Cardiac fibroblast (primary cell): ENCODE measurements around the gene MON1B.
A peak's percentile ranks its signal among the peaks of the same experiment; 100 is the strongest.
"Not testable (repeated sequence)": the region's sequence is repeated elsewhere in the genome, so short reads cannot be mapped to it uniquely, and the experiment has no call there.

Experiments
- DNase-seq, 2 donors: peaks; one replicate each; pipeline versions ENCODE4 v3.0.0 to v3.0.0-alpha.2; 2010; ENCODE audit warnings: low read depth in 2 of 2
- H3K4me3 ChIP-seq, 2 donors: replicated peaks in 1 of 2; 1 replicate in 1 of 2; 2 replicates in 1 of 2; pipeline ENCODE4 v1.5.1; 2011; ENCODE audit warnings: low read depth in 2 of 2, low read length in 2 of 2, mild to moderate bottlenecking in 2 of 2, moderate library complexity in 1 of 2
- TF ChIP-seq, protein P1 (sequence below): IDR thresholded peaks from one replicate; pipeline ENCODE4 v1.5.1; 2011; ENCODE audit warnings: low read depth, mild to moderate bottlenecking, low read length, inconsistent platforms

MON1B gene

DNA sequence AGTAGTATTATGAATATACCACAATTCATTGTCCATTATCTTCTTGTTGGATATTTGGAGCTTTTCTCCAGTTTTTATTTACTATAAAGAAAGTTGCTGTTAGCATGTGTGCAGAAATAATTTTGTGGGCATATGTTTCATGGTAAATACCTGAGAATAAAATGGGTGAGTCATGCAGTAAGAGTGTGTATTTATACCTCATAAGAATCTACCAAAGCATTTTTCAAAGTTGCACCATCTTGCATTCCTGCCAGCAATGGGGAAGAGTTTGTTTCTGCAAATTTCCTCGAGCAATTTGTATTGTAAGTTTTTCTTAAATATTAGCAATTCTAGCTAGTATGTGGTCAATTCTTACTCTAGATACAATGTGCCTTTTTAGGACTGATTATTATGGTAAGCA lies 7.9 kb upstream of the MON1B start:
- TF ChIP-seq, protein P1, sequence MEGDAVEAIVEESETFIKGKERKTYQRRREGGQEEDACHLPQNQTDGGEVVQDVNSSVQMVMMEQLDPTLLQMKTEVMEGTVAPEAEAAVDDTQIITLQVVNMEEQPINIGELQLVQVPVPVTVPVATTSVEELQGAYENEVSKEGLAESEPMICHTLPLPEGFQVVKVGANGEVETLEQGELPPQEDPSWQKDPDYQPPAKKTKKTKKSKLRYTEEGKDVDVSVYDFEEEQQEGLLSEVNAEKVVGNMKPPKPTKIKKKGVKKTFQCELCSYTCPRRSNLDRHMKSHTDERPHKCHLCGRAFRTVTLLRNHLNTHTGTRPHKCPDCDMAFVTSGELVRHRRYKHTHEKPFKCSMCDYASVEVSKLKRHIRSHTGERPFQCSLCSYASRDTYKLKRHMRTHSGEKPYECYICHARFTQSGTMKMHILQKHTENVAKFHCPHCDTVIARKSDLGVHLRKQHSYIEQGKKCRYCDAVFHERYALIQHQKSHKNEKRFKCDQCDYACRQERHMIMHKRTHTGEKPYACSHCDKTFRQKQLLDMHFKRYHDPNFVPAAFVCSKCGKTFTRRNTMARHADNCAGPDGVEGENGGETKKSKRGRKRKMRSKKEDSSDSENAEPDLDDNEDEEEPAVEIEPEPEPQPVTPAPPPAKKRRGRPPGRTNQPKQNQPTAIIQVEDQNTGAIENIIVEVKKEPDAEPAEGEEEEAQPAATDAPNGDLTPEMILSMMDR, result no peak
- DNase-seq, result peak in 1 of 2 donors; percentile 17
- no peak overlapping the region for H3K4me3 ChIP-seq

DNA sequence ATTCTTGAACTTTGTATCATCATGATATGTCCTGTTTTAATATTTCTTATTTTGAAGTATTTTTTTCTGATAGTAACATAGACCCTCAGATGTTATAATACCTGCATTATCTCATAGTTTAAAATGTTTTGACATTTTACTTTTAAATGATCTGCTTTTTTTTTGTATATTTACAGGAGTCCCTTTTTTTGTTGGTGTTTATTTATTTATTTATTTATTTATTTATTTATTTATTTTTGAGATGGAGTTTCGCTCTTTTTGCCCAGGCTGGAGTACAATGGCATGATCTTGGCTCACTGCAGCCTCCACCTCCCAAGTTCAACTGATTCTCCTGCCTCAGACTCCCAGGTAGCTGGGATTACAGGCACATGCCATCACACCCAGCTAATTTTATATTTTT lies 4.7 kb upstream of the MON1B start:
- H3K4me3 ChIP-seq, DNase-seq: not testable (repeated sequence)

DNA sequence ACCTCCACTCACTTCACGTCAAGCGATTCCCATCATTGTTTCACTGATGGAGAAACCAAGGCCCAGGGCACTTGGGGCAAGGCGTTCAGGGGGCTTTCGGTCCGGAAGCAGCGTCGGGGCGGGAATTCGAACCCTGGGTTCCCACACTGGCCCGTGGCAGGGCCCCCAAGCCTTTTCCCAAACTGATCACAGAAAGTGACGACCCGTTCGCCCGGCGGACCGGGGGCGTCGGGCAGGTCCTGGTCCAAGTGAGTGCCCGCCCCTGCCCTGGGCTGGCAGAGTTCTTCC lies 856 bp upstream of the MON1B start:
- TF ChIP-seq, protein P1, result no peak
- no peak for DNase-seq
- peak overlapping the region; percentile 95 to 98 for H3K4me3 ChIP-seq

DNA sequence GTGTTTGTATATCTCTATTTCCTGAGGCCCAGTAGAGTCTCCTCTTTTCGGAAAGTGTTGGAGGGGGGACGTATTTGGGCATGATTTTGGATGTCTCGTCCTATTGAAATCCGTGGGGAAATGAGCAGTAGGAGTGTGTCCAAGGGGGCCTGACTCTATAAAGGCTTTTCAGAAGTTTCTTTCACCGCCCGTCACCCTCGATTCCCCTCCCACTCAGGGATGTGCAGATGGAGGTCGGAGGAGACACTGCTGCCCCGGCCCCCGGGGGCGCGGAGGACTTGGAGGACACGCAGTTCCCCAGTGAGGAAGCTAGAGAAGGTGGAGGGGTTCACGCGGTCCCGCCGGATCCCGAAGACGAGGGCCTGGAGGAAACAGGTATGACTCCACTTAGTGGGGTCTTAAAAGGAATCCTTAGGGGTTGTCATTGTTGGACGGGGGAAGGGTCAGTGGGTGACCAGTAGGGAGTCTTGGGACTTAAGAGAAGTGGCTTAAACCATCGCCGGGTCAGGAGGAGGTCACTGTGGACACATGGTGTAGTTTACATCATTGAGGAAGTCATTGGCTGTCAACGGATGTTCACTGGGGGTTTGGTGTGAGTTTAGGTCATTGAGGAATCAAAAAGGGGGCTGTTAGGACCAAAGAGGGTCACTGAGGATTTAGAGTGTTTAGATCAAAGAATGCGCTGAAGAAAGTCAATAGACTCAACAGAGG lies 424 bp downstream of the MON1B start:
- peak overlapping the region; percentile 95 to 98 for H3K4me3 ChIP-seq
- TF ChIP-seq, protein P1, result no peak
- DNase-seq, result peak; percentile 21 to 26

DNA sequence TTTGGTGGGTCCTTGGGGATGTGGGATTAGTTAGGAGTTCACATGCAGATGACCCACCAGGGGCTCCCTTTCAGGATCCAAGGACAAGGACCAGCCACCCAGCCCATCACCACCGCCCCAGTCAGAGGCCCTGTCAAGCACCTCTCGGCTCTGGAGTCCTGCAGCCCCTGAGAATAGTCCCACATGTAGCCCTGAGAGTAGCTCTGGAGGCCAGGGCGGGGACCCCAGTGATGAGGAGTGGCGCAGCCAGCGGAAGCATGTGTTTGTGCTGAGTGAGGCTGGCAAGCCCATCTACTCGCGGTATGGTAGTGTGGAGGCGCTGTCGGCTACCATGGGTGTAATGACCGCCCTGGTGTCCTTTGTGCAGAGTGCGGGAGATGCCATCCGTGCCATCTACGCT lies 2.4 kb downstream of the MON1B start:
- no peak for DNase-seq

DNA sequence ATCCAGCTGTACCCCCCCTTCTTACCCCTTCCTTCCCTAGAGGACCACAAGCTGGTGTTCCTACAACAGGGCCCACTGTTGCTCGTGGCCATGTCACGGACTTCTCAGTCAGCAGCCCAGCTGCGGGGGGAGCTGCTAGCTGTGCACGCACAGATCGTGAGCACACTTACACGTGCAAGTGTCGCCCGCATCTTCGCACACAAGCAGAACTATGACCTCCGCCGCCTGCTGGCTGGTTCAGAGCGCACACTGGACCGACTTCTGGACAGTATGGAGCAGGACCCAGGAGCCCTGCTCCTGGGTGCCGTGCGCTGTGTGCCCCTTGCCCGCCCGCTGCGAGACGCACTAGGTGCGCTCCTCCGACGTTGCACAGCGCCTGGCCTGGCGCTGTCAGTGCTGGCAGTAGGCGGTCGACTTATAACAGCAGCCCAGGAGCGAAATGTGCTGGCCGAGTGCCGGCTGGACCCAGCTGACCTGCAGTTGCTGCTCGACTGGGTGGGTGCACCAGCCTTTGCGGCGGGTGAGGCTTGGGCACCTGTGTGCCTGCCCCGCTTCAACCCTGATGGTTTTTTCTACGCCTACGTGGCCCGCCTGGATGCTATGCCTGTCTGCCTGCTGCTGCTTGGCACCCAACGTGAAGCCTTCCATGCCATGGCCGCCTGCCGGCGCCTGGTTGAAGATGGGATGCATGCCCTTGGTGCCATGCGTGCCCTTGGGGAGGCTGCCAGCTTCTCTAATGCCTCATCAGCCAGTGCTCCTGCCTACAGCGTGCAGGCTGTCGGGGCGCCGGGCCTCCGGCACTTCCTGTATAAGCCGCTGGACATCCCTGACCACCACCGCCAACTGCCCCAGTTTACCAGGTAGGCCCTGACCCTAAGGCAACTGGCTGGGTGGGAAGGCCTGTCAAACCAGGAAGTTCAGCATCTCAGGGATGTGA lies 3.6 kb downstream of the MON1B start:
- no peak overlapping the region for H3K4me3 ChIP-seq
- no peak for DNase-seq
- TF ChIP-seq, protein P1, result no peak

More for the DNA sequence above, 2.4 kb downstream of the MON1B start:
- TF ChIP-seq, protein P1, result no peak
- no peak overlapping the region for H3K4me3 ChIP-seq

DNA sequence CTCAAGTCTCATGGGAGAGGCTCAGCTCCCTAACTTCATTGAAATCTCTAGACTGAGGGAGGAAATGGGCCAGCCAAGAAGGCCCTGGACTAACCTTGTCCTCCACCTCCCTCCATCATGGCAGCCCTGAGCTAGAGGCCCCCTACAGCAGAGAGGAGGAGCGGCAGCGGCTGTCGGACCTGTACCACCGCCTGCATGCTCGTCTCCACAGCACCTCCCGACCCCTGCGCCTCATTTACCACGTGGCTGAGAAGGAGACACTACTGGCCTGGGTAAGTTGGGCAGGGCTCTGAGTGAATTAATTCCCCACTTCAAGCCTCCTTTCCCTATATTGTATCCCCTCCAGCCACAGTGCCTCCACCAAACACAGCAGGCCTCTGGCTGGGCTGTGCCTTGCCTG lies 4.4 kb downstream of the MON1B start:
- DNase-seq, result no peak
- TF ChIP-seq, protein P1, result no peak
- H3K4me3 ChIP-seq, result no peak overlapping the region
